Motor neuron (in vitro differentiated cells): ENCODE results near the gene TNFAIP8L3. TPM values are rescaled to one million over a fixed set of nuclear protein-coding genes. Genes with fewer than 3 reads are reported as not detected.
A peak's percentile ranks its signal among the peaks of the same experiment; 100 is the strongest.

ENCODE experiments used
- ATAC-seq, 8 experiments: fragments of 200-7000 bp; cut with Tn5 transposase; replicated peaks in 6 of 8; 2 replicates each; pipeline ENCODE4 v1.8.0; 2021; ENCODE audit warnings: mild to moderate bottlenecking in 8 of 8, moderate library complexity in 8 of 8
- H3K27ac ChIP-seq, 2 donors: fragments of 250-450 bp; sonication (Bioruptor Pico); 2 replicates each; pipeline ENCODE4 v1.9.0; 2021; ENCODE audit warnings: antibody characterized with exemption in 2 of 2, mild to moderate bottlenecking in 2 of 2, moderate library complexity in 1 of 2
- H3K4me1 ChIP-seq, 2 donors: fragments of 250-450 bp; sonication (Bioruptor Pico); replicated peaks in 1 of 2; 2 replicates each; pipeline ENCODE4 v1.6.1; 2021; ENCODE audit warnings: antibody characterized with exemption in 2 of 2, mild to moderate bottlenecking in 2 of 2, moderate library complexity in 1 of 2
- H3K4me3 ChIP-seq, 5 donors: fragments of 250-450 bp; sonication (Bioruptor Pico); 2 replicates each; pipeline ENCODE4 v1.9.0; 2021; ENCODE audit warnings: antibody characterized with exemption in 5 of 5, mild to moderate bottlenecking in 5 of 5, moderate library complexity in 4 of 5
- whole genome bisulfite sequencing, 10 experiments: fragments of 450-650 bp; shearing (Covaris generic); methylation state at CpG; one replicate each; pipeline ENCODE4 v1.0.0; 2022; 5-methylcytosine and 5-hydroxymethylcytosine counted together
- in situ Hi-C, 9 experiments: fragments of 400-800 bp; cut with MboI; loops; one replicate each; pipeline ENCODE4 v1.15.0; 2021; ENCODE audit warnings: low sequenced_read_pairs in 9 of 9, low pct_unique_long_range_greater_than_20kb in 2 of 9; ENCODE audit not compliant: unreplicated experiment in 9 of 9
- total RNA-seq, 8 experiments: library from RNA; unstranded; fragments of 300-600 nt; gene quantifications; 2 replicates each; pipeline versions ENCODE4 v1.2.3 to v1.2.4, GENCODE V29; 2022

TNFAIP8L3 gene
- total RNA-seq, 8 experiments from 2014 or later, result 0.75 to 6.9 (median 2.0) TPM

DNA sequence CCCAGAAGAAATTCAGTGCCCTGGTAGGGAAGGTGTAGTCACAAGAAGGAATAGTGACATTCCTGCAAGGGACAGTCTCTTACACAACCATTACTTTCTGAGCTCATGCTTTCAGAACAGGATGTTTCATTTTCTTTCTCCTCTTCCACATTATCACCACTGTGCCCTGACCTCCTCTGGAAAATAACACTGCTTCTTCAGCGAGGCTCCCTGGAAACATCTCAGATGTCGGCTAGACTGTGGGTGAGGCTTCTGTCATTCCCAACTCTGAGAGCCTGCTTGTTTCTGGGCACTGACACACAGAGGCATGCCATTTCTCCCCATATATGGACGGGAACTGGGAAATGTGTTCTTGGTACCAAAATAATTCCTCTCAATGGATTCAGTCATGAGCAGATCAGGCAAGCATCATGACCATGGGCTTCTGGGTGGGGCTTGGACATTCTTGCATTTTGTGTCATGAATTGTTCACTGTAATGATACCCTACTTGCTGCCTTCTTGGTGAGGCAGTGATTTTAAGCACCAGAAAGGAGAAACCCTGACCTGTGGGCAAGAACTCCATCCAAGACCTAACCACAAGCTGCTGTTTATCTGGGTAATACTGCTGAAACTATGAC, 14.3 kb upstream of the TNFAIP8L3 start:
- WGBS, 10 experiments, result 0 to 100% (median 58%) methylated on average over 1 to 3 of the region's 3 CpGs
- H3K4me3 ChIP-seq, result no peak overlapping the region
- peaks cover 4 to 5% of the 10 kb centered on the region in 2 donors for H3K4me1 ChIP-seq
- in situ Hi-C loops, result no loop called here
- no peak overlapping the region for H3K27ac ChIP-seq
- peak in 6 of 8 experiments; percentile 29 to 95 (median 92) for ATAC-seq

DNA sequence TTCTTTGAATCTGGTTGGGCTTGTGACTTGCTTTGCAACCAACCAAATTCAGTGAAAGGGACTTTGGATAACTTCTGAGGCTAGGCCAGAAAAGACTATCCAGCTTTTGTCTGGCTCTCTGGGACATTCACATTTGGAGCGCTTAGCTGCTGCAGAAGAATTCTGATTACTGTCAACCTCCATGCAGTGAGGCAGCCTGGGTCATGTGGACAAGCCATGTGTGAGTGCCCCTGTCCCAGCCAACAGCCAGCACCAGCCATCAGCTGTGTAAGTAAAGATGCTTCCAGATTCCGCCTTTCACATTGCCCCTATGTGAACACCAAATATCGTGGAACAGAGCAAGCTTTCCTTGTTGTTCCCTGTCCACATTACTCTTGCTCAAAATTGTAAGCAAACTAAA, 12.9 kb upstream of the TNFAIP8L3 start:
- H3K4me3 ChIP-seq, result no peak overlapping the region
- ATAC-seq, result no peak
- peaks cover 6 to 9% of the 10 kb centered on the region in 2 donors for H3K4me1 ChIP-seq
- no peak overlapping the region for H3K27ac ChIP-seq
- in situ Hi-C loops, result no loop called here
- 67 to 100% (median 87%) methylated on average over 2 to 3 of the region's 3 CpGs; no CpG with 5 or more reads in 4 of the 10 experiments for WGBS, 10 experiments

DNA sequence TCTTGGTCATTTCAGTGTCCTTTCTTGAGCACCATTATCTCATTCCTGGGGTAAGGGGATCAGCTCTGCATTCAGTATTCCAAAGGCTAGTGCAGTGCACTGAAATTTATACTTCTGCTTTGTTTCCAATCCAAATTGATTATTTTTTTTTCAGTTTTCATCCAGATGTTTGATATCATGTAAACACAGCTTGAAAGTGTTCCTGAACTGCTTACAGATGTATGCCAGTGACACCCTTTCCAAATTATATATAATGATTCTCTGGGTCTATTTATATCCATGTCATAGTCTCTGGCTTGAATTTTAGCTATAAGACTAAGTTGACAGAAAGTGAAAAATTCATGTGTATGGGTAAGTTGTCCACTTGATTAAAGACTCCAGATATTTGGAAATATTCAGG, 11.8 kb upstream of the TNFAIP8L3 start:
- Histone ChIP-seq H3K4me1 (peaks cover 6 to 9% of the 10 kb centered on the region in 2 donors), H3K4me3 (no peak overlapping the region), H3K27ac (no peak overlapping the region)
- no peak for ATAC-seq
- in situ Hi-C loops, result no loop called here

DNA sequence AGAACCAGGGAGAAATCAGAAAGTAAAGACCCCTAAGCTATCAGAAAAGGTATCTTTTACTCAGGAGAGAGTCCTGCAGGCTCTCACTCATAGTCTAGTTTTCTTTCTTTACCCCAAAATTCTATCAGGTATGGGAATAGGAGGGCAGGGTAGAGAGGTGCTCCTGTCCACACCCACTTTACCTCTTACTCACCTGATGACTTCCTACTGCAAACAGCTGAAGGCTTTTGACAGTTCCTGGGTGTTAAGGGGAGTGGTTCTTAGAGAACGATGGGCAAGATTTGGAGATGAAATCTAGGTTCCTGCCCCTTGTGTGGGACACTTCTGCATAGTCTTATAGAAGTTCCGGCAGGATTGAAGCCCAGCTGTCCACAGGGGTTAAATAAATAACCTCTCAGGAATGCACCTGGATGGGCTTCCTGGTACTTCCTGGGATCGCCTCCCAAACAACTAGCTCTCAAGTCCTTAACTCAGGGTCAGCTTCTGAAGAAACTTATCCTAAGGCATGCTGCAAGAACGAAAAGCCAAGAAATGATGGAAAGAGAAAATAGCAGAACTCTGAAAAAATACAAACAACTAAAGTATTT, 10.8 kb upstream of the TNFAIP8L3 start:
- no peak overlapping the region for H3K27ac ChIP-seq
- no peak for ATAC-seq
- in situ Hi-C loops, result no loop called here
- peaks cover 6 to 9% of the 10 kb centered on the region in 2 donors for H3K4me1 ChIP-seq
- WGBS, 10 experiments, result 65 to 100% (median 82%) methylated on average over 1 to 4 of the region's 4 CpGs; no CpG with 5 or more reads in 1 of the 10 experiments
- no peak overlapping the region for H3K4me3 ChIP-seq

DNA sequence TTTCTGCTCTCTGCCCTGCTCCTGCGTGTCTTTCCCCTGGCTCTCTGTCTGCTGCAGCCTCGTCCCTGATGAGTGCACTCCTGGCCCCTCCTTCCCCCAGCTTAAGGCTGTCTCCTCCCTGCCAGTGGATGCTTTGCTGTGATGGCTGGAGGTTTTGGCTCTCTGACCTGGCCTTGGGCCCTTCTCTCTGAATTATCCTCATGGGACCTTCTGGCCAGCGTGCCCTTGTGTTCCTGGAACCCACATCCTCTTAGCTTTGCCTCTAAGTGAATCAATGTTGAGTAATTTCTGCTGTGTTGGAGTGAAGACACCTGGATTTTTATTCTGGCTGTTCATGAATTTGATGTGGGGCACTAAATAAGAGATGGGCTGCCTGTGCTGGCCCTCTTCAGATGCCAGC, 9.8 kb upstream of the TNFAIP8L3 start:
- WGBS, 10 experiments, result 13 to 61% (median 40%) methylated on average over 1 to 3 of the region's 3 CpGs; no CpG with 5 or more reads in 4 of the 10 experiments
- in situ Hi-C loops, result no loop called here
- Histone ChIP-seq H3K4me1 (peaks cover 6 to 9% of the 10 kb centered on the region in 2 donors), H3K27ac (no peak overlapping the region), H3K4me3 (no peak overlapping the region)
- ATAC-seq, result peak in 6 of 8 experiments; percentile 6 to 41 (median 25)

DNA sequence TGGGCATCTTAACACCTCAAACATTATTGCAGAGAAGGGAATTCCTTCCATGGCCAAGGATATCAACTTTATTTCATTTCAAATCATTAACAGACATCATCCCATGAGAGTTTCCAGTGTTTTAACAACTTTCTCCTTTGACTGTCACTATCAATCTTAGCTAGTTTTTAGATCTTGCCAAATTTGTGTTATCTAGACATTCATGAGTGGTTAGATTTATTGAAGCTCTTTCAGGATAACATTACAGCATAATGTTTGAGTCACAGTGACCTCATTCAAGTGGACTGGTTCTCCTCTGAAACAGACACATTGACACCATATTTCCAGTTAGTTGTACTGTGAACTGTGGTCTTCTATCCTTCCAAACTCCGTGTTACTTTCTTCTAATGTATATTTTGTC, 8.6 kb upstream of the TNFAIP8L3 start:
- peak in 2 of 8 experiments; percentile 44 to 63 for ATAC-seq
- H3K4me1 ChIP-seq, result peaks cover 6 to 9% of the 10 kb centered on the region in 2 donors
- in situ Hi-C loops, result no loop called here
- no peak overlapping the region for H3K27ac ChIP-seq
- H3K4me3 ChIP-seq, result no peak overlapping the region
- 0 to 100% (median 43%) methylated on average over 1 of the region's 1 CpG; no CpG with 5 or more reads in 4 of the 10 experiments for WGBS, 10 experiments

DNA sequence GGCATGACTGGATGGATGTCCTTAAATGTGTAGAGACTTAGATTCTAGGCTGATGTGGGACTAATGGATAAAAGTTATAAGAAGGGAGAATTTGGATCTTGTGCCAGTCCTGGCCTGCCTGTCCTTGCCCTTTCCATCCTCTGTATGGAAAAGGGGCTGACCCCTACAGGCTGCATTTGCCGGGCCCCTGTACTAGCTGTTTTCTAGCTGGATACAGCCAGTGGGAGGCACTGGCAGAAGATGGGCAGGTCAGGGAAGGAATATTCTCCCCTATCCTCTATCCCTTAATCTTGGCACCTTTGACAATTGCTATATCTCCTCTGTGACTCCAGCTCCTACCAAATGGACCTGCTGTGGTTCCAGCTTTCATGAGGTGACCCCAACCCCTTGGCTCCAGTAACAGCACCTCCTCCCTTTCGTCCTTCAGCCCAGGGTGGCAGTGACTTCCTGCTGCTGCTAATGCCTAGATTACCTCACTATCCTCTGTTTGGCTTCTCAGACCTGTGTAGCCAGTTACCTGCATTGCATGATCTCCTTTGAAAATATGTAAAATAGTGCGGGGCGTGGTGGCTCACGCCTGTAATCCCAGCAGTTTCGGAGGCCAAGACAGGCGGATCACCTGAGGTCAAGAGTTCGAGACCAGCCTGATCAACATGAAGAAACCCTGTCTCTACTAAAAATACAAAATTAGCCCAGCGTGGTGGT, 6.2 kb upstream of the TNFAIP8L3 start:
- ATAC-seq, result no peak
- H3K4me3 ChIP-seq, result no peak overlapping the region
- peaks cover 6 to 9% of the 10 kb centered on the region in 2 donors for H3K4me1 ChIP-seq
- no peak overlapping the region for H3K27ac ChIP-seq
- 68 to 93% (median 80%) methylated on average over 1 to 9 of the region's 9 CpGs; no CpG with 5 or more reads in 3 of the 10 experiments for WGBS, 10 experiments
- in situ Hi-C loops, result no loop called here

DNA sequence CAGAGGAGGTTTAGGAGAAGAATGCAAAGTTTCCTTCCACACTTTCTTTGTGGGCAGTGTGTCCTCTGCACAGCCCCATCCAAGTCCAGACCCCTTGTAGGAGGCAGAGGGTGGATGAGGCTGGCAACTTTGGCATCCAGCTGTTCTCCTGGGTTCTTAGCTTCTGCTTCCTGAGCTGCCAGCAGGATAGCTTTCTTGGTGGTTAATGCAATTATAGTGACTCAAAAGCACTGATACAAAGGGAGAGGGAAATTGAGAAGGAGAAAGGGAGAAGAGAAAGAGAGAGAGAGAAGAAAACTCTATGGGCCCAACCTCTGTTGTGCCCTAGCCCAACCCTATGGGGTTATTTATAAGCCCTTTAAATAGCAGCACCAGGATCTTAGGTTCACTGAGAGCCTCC, 4.5 kb upstream of the TNFAIP8L3 start:
- in situ Hi-C loops, result no loop called here
- no peak for ATAC-seq
- Histone ChIP-seq H3K4me3 (no peak overlapping the region), H3K4me1 (peaks cover 2 to 7% of the 10 kb centered on the region in 2 donors), H3K27ac (no peak overlapping the region)

DNA sequence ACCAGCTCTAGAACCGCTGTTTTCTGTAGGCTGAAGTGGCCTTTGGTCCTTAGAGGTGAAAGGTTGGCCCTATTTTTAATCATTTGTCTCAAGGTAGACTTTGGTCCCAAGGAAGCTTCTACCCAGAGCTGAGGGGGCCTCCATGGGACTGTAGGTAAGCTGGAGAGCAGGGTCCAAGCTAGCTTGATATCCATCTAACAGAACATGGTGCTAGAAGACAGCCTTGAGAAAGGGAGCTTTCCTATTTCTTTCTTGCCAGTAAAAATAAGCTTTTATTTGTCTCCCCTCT, 3.6 kb upstream of the TNFAIP8L3 start:
- no peak for ATAC-seq
- H3K4me3 ChIP-seq, result no peak overlapping the region
- H3K4me1 ChIP-seq, result peaks cover 2 to 4% of the 10 kb centered on the region in 2 donors
- 75 to 100% (median 90%) methylated on average over 1 of the region's 1 CpG; no CpG with 5 or more reads in 6 of the 10 experiments for WGBS, 10 experiments
- in situ Hi-C loops, result no loop called here
- H3K27ac ChIP-seq, result no peak overlapping the region

DNA sequence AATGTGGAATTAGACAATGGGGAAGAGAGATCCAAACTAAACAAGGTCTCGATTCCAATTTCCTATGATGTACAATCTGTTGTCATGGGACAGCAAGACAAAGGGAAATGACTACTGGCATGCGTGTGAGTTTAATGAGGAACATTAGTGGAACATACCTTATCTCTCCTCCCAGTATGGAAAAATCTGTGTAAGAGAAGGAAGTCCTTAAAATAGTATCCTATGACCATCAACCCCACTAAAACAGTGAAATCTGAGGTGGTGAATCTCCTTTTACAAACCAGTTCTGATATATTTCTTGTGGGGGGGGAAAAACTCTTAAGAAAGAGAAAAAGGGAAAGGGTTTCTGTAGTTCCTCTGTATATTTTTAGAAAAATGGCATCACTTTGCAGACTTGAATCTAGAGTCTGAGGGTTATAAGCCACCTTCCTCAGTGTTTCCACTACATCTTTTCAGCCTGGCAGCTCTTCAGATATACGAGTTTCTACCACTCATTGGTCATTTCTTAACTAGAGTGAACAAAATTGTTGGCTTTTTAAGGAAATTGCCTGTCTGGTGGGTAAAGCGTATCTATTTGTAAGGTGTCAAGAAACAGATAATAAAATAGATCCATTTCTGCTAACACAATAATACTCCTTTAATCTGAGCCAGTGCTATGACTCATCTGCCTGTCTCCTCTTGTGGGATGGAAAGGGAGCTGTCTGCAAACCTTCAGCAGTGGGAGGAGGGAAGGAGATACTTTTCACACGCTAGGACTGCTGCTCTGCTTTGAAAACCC, 3.0 kb upstream of the TNFAIP8L3 start:
- WGBS, 10 experiments, result 6 to 92% (median 74%) methylated on average over 2 to 5 of the region's 5 CpGs
- Histone ChIP-seq H3K4me1 (peaks cover 2 to 6% of the 10 kb centered on the region in 2 donors), H3K27ac (no peak overlapping the region), H3K4me3 (no peak overlapping the region)
- in situ Hi-C loops, result no loop called here
- peak in 6 of 8 experiments; percentile 16 to 59 (median 24) for ATAC-seq

DNA sequence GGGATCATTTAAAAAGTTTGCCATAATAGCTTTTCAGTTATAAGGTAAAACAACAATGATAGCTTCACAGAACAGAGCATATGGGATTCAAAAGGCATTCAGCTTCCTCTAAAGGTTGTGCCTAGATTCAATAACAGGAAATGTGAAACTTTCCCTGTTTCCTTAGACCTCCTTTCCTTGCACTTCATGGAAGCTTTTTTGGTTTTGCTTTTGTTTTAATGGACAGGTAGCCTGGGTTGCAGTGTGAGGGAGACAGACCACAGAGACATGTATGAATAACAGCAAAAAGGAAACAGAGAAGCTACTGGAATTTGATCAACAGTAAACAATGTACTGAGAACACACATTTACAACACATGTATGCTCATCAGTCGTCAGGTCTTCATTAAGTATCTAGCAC, 2.3 kb upstream of the TNFAIP8L3 start:
- in situ Hi-C loops, result no loop called here
- Histone ChIP-seq H3K27ac (no peak overlapping the region), H3K4me3 (no peak overlapping the region), H3K4me1 (peaks cover 2 to 6% of the 10 kb centered on the region in 2 donors)
- whole genome bisulfite sequencing, 10 experiments, result 0 to 100% (median 80%) methylated on average over 1 of the region's 1 CpG; no CpG with 5 or more reads in 5 of the 10 experiments
- no peak for ATAC-seq

DNA sequence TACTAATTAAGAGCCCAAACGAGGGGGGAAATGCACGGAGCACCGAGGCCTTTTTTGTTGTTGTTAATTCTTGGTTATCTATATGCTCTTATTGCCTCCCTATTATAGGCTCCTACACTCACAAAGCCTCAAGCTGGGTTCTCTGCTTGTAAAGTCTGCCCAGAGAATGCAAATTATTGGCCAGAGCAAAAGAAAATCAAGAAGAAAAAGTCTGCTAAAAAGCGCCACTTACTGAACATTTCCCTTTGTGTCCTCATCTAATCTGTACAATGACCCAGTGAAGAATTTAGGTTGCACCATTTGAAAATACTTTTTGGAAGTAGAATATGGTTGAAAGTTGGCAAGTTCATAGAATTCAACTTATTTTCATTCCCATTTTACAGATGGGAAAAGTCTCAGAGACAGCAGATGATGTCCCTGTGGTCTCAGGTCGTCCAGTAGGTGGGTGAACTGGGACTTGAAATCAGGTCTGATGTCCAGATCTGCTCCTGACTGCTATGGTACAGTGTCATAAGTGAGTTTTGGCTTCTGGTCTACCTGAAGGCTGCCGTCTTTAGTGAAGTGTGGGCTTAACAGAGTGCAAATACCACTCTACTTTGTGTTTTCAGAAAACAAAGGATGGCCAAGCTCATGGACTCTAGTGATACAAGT, 1.1 kb upstream of the TNFAIP8L3 start:
- 46 to 100% (median 63%) methylated on average over 1 to 6 of the region's 6 CpGs; no CpG with 5 or more reads in 2 of the 10 experiments for WGBS, 10 experiments
- peaks cover 2 to 6% of the 10 kb centered on the region in 2 donors for H3K4me1 ChIP-seq
- no peak for ATAC-seq
- no peak overlapping the region for H3K4me3 ChIP-seq
- H3K27ac ChIP-seq, result no peak overlapping the region
- in situ Hi-C loops, result no loop called here
